HG03460 (cell line): ENCODE data around the gene B3GALNT2.

ENCODE experiments used
- ATAC-seq: cut with Tn5 transposase; IDR thresholded peaks from one replicate; pipeline ENCODE4 v1.9.1; 2021; ENCODE audit not compliant: unreplicated experiment

The B3GALNT2 gene

GRCh38 chr1:235411489-235412486, 92.5 kb downstream of the B3GALNT2 start:
- no peak for ATAC-seq

- ATAC-seq: no peak
These were observed 93.8 kb downstream of the B3GALNT2 start for GRCh38 chr1:235410467-235410866.

GRCh38 chr1:235409042-235409820, 95.0 kb downstream of the B3GALNT2 start:
- ATAC-seq: no peak

GRCh38 chr1:235408503-235408960, 95.7 kb downstream of the B3GALNT2 start:
- ATAC-seq: no peak

GRCh38 chr1:235407419-235407818, 96.8 kb downstream of the B3GALNT2 start:
- ATAC-seq: no peak

GRCh38 chr1:235404190-235404589, 100.1 kb downstream of the B3GALNT2 start:
- ATAC-seq: no peak

- no peak for ATAC-seq
These were observed 100.7 kb downstream of the B3GALNT2 start for GRCh38 chr1:235403593-235403992.

- ATAC-seq: no peak
These were observed 101.6 kb downstream of the B3GALNT2 start for GRCh38 chr1:235402457-235403200.

GRCh38 chr1:235401251-235401650, 103.0 kb downstream of the B3GALNT2 start:
- ATAC-seq: no peak
